H9 (cell line): Measurements from ENCODE around the gene CLBA1. TPM values are rescaled to one million over a fixed set of nuclear protein-coding genes. Genes with fewer than 3 reads are reported as not detected.

Source experiments
- DNase-seq: peaks from one replicate; pipeline ENCODE4 v3.0.0-alpha.2; 2017
- H2AFZ ChIP-seq: one replicate; pipeline ENCODE4 v1.6.1; 2013; ENCODE audit warnings: mild to moderate bottlenecking, low read length, control low read depth, moderate library complexity
- H2AK5ac ChIP-seq: 2 replicates; pipeline ENCODE4 v1.6.1; 2013; ENCODE audit warnings: low read length, control low read depth, mixed read lengths; ENCODE audit not compliant: insufficient read length
- H2BK120ac ChIP-seq: one replicate; pipeline ENCODE4 v1.6.1; 2013; ENCODE audit warnings: low read depth, mild to moderate bottlenecking, low read length, control low read depth, inconsistent platforms; ENCODE audit not compliant: poor library complexity, severe bottlenecking
- H2BK12ac ChIP-seq: 2 replicates; pipeline ENCODE4 v1.6.1; 2013; ENCODE audit warnings: low read length, control low read depth, mixed read lengths, low read depth; ENCODE audit not compliant: insufficient read length
- H2BK15ac ChIP-seq: 2 replicates; pipeline ENCODE4 v1.6.1; 2013; ENCODE audit warnings: low read depth, low read length, control low read depth
- H2BK20ac ChIP-seq: one replicate; pipeline ENCODE4 v1.6.1; 2013; ENCODE audit warnings: low read depth, mild to moderate bottlenecking, low read length, control low read depth, inconsistent platforms; ENCODE audit not compliant: poor library complexity, severe bottlenecking
- H2BK5ac ChIP-seq: 2 replicates; pipeline ENCODE4 v1.6.1; 2013; ENCODE audit warnings: low read length, control low read depth, mixed read lengths; ENCODE audit not compliant: insufficient read length
- H3K14ac ChIP-seq: 2 replicates; pipeline ENCODE4 v1.6.1; 2013; ENCODE audit warnings: low read length, control low read depth; ENCODE audit not compliant: insufficient read depth
- H3K18ac ChIP-seq: 2 replicates; pipeline ENCODE4 v1.6.1; 2013; ENCODE audit warnings: low read depth, mild to moderate bottlenecking, mixed read lengths, low read length, control low read depth; ENCODE audit not compliant: insufficient read length
- H3K23ac ChIP-seq: 2 replicates; pipeline ENCODE4 v1.6.1; 2013; ENCODE audit warnings: low read length, control low read depth, mixed read lengths, low read depth; ENCODE audit not compliant: insufficient read length
- H3K23me2 ChIP-seq: 2 replicates; pipeline ENCODE4 v1.6.1; 2013; ENCODE audit warnings: low read depth, mild to moderate bottlenecking, mixed read lengths, low read length, control low read depth; ENCODE audit not compliant: insufficient read length, poor library complexity, severe bottlenecking
- H3K27ac ChIP-seq: 2 replicates; pipeline ENCODE4 v1.5.1; 2013; ENCODE audit warnings: low read length, control low read depth, mixed read lengths, low read depth; ENCODE audit not compliant: insufficient read length
- H3K27me3 ChIP-seq: 2 replicates; pipeline ENCODE4 v1.6.1; 2013; ENCODE audit warnings: low read length, control low read depth, inconsistent platforms; ENCODE audit not compliant: insufficient read depth
- H3K4ac ChIP-seq: 2 replicates; pipeline ENCODE4 v1.6.1; 2013; ENCODE audit warnings: low read depth, mild to moderate bottlenecking, control low read depth, inconsistent platforms, low read length, moderate library complexity
- H3K4me1 ChIP-seq: 2 replicates; pipeline ENCODE4 v1.6.1; 2013; ENCODE audit warnings: low read length, control low read depth, inconsistent platforms; ENCODE audit not compliant: insufficient read depth
- H3K4me2 ChIP-seq: 2 replicates; pipeline ENCODE4 v1.6.1; 2013; ENCODE audit warnings: low read length, control low read depth, mixed read lengths; ENCODE audit not compliant: insufficient read length, insufficient read depth
- H3K56ac ChIP-seq: 2 replicates; pipeline ENCODE4 v1.6.1; 2013; ENCODE audit warnings: low read depth, mild to moderate bottlenecking, mixed read lengths, low read length, control low read depth; ENCODE audit not compliant: insufficient read length
- H3K79me1 ChIP-seq: 2 replicates; pipeline ENCODE4 v1.6.1; 2013; ENCODE audit warnings: low read depth, mild to moderate bottlenecking, moderate library complexity, low read length, control low read depth, inconsistent platforms; ENCODE audit not compliant: insufficient read depth, poor library complexity, severe bottlenecking
- H3K79me2 ChIP-seq: 2 replicates; pipeline ENCODE4 v1.6.1; 2013; ENCODE audit warnings: low read length, control low read depth, inconsistent platforms; ENCODE audit not compliant: insufficient read depth
- H3K9ac ChIP-seq: 2 replicates; pipeline ENCODE4 v1.6.1; 2013; ENCODE audit warnings: low read length, control low read depth, mixed read lengths; ENCODE audit not compliant: insufficient read length; ENCODE audit errors: extremely low read depth
- H3K9me3 ChIP-seq: one replicate; pipeline ENCODE4 v1.6.1; 2013; ENCODE audit warnings: low read depth, low read length, inconsistent platforms; ENCODE audit not compliant: control insufficient read depth
- H3T11ph ChIP-seq: one replicate; pipeline ENCODE4 v1.6.1; 2013; ENCODE audit warnings: mild to moderate bottlenecking, low read length, control low read depth, inconsistent platforms
- H4K20me1 ChIP-seq: one replicate; pipeline ENCODE4 v1.6.1; 2013; ENCODE audit not compliant: control insufficient read depth, insufficient read length, insufficient read depth
- H4K5ac ChIP-seq: 2 replicates; pipeline ENCODE4 v1.6.1; 2013; ENCODE audit warnings: low read depth, mild to moderate bottlenecking, mixed read lengths, low read length, control low read depth; ENCODE audit not compliant: insufficient read length
- H4K8ac ChIP-seq: replicated peaks from 2 replicates; pipeline ENCODE4 v1.6.1; 2013; ENCODE audit warnings: low read length, control low read depth, mixed read lengths, low read depth; ENCODE audit not compliant: insufficient read length
- H4K91ac ChIP-seq: 2 replicates; pipeline ENCODE4 v1.6.1; 2013; ENCODE audit warnings: low read depth, mild to moderate bottlenecking, moderate library complexity, mixed read lengths, low read length, control low read depth; ENCODE audit not compliant: insufficient read length
- H3K27ac Mint-ChIP-seq, 3 experiments: 2 replicates in 2 of 3; 3 replicates in 1 of 3; pipeline ENCODE4 v1.8.0; 2020 to 2021; ENCODE audit warnings: mixed read lengths in 3 of 3, mild to moderate bottlenecking in 1 of 3, moderate library complexity in 1 of 3
- H3K27me3 Mint-ChIP-seq: 2 replicates; pipeline ENCODE4 v1.8.0; 2021; ENCODE audit warnings: low read depth, mild to moderate bottlenecking, moderate library complexity, mixed read lengths
- H3K36me3 Mint-ChIP-seq, 3 experiments: 2 replicates in 2 of 3; 3 replicates in 1 of 3; pipeline ENCODE4 v1.8.0; 2020 to 2021; ENCODE audit warnings: low read depth in 3 of 3, mixed read lengths in 3 of 3; ENCODE audit not compliant: insufficient read depth in 1 of 3
- H3K4me1 Mint-ChIP-seq, 2 experiments: 2 replicates each; pipeline ENCODE4 v1.8.0; 2020; ENCODE audit warnings: mixed read lengths in 2 of 2
- H3K4me3 Mint-ChIP-seq, 2 experiments: 2 replicates in 1 of 2; 3 replicates in 1 of 2; pipeline ENCODE4 v1.8.0; 2020 to 2021; ENCODE audit warnings: mild to moderate bottlenecking in 2 of 2, mixed read lengths in 2 of 2, moderate library complexity in 1 of 2
- H3K9me3 Mint-ChIP-seq, 2 experiments: 2 replicates in 1 of 2; 3 replicates in 1 of 2; pipeline ENCODE4 v1.8.0; 2020; ENCODE audit warnings: mild to moderate bottlenecking in 2 of 2, mixed read lengths in 2 of 2, moderate library complexity in 1 of 2
- WGBS: extraction: QIAGEN DNeasy Blood & Tissue Kit; methylation state at CpG from one replicate; pipeline ENCODE4 v1.1.7; 2013; ENCODE audit warnings: missing lambda C conversion rate, low lambda C conversion rate, mixed read lengths; ENCODE audit not compliant: insufficient read length; ENCODE audit errors: extremely low coverage; 5-methylcytosine and 5-hydroxymethylcytosine counted together
- total RNA-seq: library from RNA; stranded (reverse); gene quantifications from 2 replicates; pipeline ENCODE4 v1.2.1, GENCODE V29; 2021
- TF ChIP-seq, protein P1 (sequence below): fragments of 200-600 bp; sonication (generic); conservative IDR thresholded peaks from 3 replicates; pipeline ENCODE4 v1.8.0; 2021; ENCODE audit warnings: antibody characterized with exemption, mild to moderate bottlenecking

Gene CLBA1
- total RNA-seq, 1 experiment from 2014 or later, result 2.4 TPM

DNA sequence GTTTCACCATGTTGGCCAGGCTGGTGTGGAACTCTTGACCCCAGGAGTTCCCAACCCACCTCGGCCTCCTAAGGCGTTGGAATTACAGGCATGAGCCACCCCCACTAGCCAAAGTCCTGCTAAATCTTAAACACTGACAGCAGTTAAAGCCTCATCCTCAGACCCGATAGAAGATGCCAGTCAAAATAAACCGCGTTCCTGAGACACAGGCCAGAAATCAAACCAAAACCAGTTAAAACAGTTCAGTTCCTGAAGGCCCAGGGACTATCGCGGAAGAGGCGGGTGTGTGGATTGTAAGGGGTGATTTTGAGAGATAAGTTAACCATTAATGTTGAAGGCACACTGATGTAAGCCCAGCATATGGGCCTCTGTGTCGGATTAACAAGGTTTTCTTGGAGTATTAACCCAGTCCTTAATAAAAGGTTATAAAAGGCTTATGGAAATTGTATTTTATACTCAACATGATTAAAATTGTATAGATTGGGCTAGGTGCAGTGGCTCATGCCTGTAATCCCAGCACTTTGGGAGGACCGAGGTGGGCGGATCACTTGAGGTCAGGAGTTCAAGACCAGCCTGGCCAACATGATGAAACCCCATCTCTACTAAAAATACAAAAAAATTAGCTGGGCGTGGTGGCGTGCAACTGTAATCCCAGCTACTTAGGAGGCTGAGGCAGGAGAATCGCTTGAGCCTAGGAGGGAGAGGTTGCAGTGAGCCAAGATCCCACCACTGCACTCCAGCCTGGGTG lies 54.0 kb downstream of the CLBA1 start:
- Histone ChIP-seq H3K18ac (no peak overlapping the region), H2BK15ac (no peak overlapping the region), H3K79me1 (no peaks in the 10 kb centered on the region), H3K23me2 (no peaks in the 10 kb centered on the region), H4K8ac (no peak overlapping the region), H3K79me2 (no peaks in the 10 kb centered on the region), H3K23ac (no peak overlapping the region), H2BK12ac (no peak overlapping the region), H3K4ac (no peak overlapping the region), H4K20me1 (no peaks in the 10 kb centered on the region), H2BK120ac (no peak overlapping the region), H2BK20ac (no peak overlapping the region), H2AFZ (no peak overlapping the region), H4K91ac (no peak overlapping the region), H3K9ac (no peak overlapping the region), H2AK5ac (no peak overlapping the region), H3K27me3 (no peaks in the 10 kb centered on the region), H3K4me2 (no peak overlapping the region), H3K27ac (no peak overlapping the region), H3K56ac (no peak overlapping the region), H3K4me1 (no peaks in the 10 kb centered on the region), H3K14ac (no peak overlapping the region), H4K5ac (no peak overlapping the region), H2BK5ac (no peak overlapping the region), H3K9me3 (no peaks in the 10 kb centered on the region), H3T11ph (no peak overlapping the region)
- TF ChIP-seq, protein P1, sequence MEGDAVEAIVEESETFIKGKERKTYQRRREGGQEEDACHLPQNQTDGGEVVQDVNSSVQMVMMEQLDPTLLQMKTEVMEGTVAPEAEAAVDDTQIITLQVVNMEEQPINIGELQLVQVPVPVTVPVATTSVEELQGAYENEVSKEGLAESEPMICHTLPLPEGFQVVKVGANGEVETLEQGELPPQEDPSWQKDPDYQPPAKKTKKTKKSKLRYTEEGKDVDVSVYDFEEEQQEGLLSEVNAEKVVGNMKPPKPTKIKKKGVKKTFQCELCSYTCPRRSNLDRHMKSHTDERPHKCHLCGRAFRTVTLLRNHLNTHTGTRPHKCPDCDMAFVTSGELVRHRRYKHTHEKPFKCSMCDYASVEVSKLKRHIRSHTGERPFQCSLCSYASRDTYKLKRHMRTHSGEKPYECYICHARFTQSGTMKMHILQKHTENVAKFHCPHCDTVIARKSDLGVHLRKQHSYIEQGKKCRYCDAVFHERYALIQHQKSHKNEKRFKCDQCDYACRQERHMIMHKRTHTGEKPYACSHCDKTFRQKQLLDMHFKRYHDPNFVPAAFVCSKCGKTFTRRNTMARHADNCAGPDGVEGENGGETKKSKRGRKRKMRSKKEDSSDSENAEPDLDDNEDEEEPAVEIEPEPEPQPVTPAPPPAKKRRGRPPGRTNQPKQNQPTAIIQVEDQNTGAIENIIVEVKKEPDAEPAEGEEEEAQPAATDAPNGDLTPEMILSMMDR, result no peak
- Mint-ChIP-seq H3K27ac (no peak overlapping the region), H3K4me3 (no peak overlapping the region; a peak in 1 of 5 replicates), H3K9me3 (no peaks in the 10 kb centered on the region), H3K36me3 (no peaks in the 10 kb centered on the region), H3K4me1 (peaks cover 4 to 13% of the 10 kb centered on the region in 2 experiments), H3K27me3 (peaks cover 33% of the 10 kb centered on the region)
- DNase-seq, result no peak
- no CpG with 5 or more reads among the region's 14 CpGs for WGBS
